Measurements from ENCODE around the gene ULK3. TPM values are rescaled to one million over a fixed set of nuclear protein-coding genes. Genes with fewer than 3 reads are reported as not detected.

Gene ULK3
- total RNA-seq, 1 experiment from 2014 or later, result 38.9 TPM

- TF ChIP-seq CBFB (CRISPR knock-in tag; IDR thresholded peaks at IDR 0.05; ENCODE audit: low read depth) (no peak), ZMAT4 (CRISPR knock-in tag; IDR thresholded peaks at IDR 0.05) (no peak), NR1H2 (CRISPR knock-in tag; IDR thresholded peaks at IDR 0.05) (no peak), ZBTB21 (CRISPR knock-in tag; IDR thresholded peaks at IDR 0.05; ENCODE audit: borderline replicate concordance) (no peak), USF1 (CRISPR knock-in tag; IDR thresholded peaks at IDR 0.05) (no peak), TCF7 (CRISPR knock-in tag; IDR thresholded peaks at IDR 0.05; ENCODE audit: low read depth) (no peak), ZBTB43 (CRISPR knock-in tag; IDR thresholded peaks at IDR 0.05) (no peak)
Observed at GRCh38 chr15:74831813-74832495, 11.0 kb downstream of the ULK3 start (continued).

GRCh38 chr15:74830868-74831267 is 12.1 kb downstream of the ULK3 start:
- no peaks in the 10 kb centered on the region for H3K9me3 Mint-ChIP-seq
- H3K27me3 Mint-ChIP-seq (ENCODE audit: low read depth), result peaks cover 30% of the 10 kb centered on the region
- ChIA-PET CTCF (interaction anchor here (1.1 to 2.6 kb wide), 4 partner anchors 43 to 71 kb away, joined by 3 to 7 read pairs (median 5); no protein-coding TSS in a partner anchor), POLR2A (no interaction called here)
- ATAC-seq (no peak), DNase-seq (ENCODE audit: low spot score) (no peak)
- no peaks in the 10 kb centered on the region for H3K36me3 Mint-ChIP-seq
- H3K27ac Mint-ChIP-seq, result no peak overlapping the region
- TF ChIP-seq PRRX2 (CRISPR knock-in tag; IDR thresholded peaks at IDR 0.05) (no peak), SMAD3 (CRISPR knock-in tag; IDR thresholded peaks at IDR 0.05; ENCODE audit: borderline replicate concordance) (no peak), GRHL2 (CRISPR knock-in tag; IDR thresholded peaks at IDR 0.05; ENCODE audit: insufficient replicate concordance, severe bottlenecking) (no peak), GTF2I (CRISPR knock-in tag; conservative IDR thresholded peaks at IDR 0.05) (no peak), TP53 (CRISPR knock-in tag; IDR thresholded peaks at IDR 0.05) (no peak), KAT7 (CRISPR knock-in tag; IDR thresholded peaks at IDR 0.05; ENCODE audit: borderline replicate concordance) (no peak), RORB (CRISPR knock-in tag; IDR thresholded peaks at IDR 0.05) (no peak), RELA (CRISPR knock-in tag; IDR thresholded peaks at IDR 0.05; ENCODE audit: borderline replicate concordance) (no peak), ZNF396 (CRISPR knock-in tag; IDR thresholded peaks at IDR 0.05; ENCODE audit: borderline replicate concordance) (no peak)
- H3K4me1 Mint-ChIP-seq, result peaks cover 13% of the 10 kb centered on the region
- no peak overlapping the region for H3K4me3 Mint-ChIP-seq

- no peaks in the 10 kb centered on the region for H3K9me3 Mint-ChIP-seq
- ChIA-PET CTCF (interaction anchor here (1.4 to 5.2 kb wide), 3 partner anchors 42 to 121 kb away, joined by 4 to 26 read pairs (median 7); no protein-coding TSS in a partner anchor), POLR2A (no interaction called here)
- no peak for ATAC-seq
- no peak overlapping the region for H3K4me3 Mint-ChIP-seq
- H3K36me3 Mint-ChIP-seq, result no peaks in the 10 kb centered on the region
- peaks cover 8% of the 10 kb centered on the region for H3K4me1 Mint-ChIP-seq
- no peak overlapping the region for H3K27ac Mint-ChIP-seq
- H3K27me3 Mint-ChIP-seq (ENCODE audit: low read depth), result peaks cover 39% of the 10 kb centered on the region
- no peak for DNase-seq (ENCODE audit: low spot score)
- TF ChIP-seq ARID4B (CRISPR knock-in tag; IDR thresholded peaks at IDR 0.05; ENCODE audit: borderline replicate concordance), result no peak
- TF ChIP-seq USF2 (CRISPR knock-in tag; IDR thresholded peaks at IDR 0.05), result 0 out of 2 replicates have a peak, but pooled peaks have one; percentile 32
- no peak for TF ChIP-seq FOXP1 (CRISPR knock-in tag; IDR thresholded peaks at IDR 0.05; ENCODE audit: borderline replicate concordance)
- no peak for TF ChIP-seq EMX1 (CRISPR knock-in tag; IDR thresholded peaks at IDR 0.05)
- TF ChIP-seq FOXK1 (CRISPR knock-in tag; IDR thresholded peaks at IDR 0.05), result no peak
- TF ChIP-seq AR (CRISPR knock-in tag; IDR thresholded peaks at IDR 0.05), result no peak
- no peak for TF ChIP-seq ELF4 (CRISPR knock-in tag; IDR thresholded peaks at IDR 0.05; ENCODE audit: low read depth)
Observed at GRCh38 chr15:74829991-74830390, 13.0 kb downstream of the ULK3 start.

Measured in WTC11 (cell line).